PC-9 (cell line): ENCODE measurements around the gene GALM.

ENCODE experiments used
- EZH2 ChIP-seq: fragments of 200-600 bp; sonication (generic); IDR thresholded peaks from 2 replicates; pipeline ENCODE4 v1.8.0; 2017; ENCODE audit warnings: antibody characterized with exemption, low read depth
- TF ChIP-seq, protein P1 (sequence below): fragments of 200-600 bp; sonication (generic); conservative IDR thresholded peaks from 2 replicates; pipeline ENCODE4 v1.6.1; 2017; ENCODE audit warnings: mixed run types, antibody characterized with exemption, mild to moderate bottlenecking, moderate library complexity

DNA sequence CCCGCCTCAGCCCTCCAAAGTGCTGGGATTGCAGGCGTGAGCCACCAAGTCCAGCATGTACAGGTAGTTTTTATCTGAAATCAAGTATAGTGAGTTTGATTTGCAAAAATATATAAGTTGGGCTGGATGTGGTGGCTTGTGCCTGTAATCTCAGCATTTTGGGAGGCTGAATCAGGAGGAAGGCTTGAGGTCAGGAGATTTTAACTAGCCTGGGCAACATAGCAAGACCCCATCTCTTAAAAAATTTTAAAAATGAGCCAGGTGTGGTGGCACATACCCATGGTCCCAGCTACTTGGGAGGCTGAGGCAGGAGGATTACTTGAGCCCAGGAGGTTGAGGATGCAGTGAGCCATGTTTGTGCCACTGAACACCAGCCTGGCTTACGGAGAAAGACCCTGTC, 5.6 kb upstream of the GALM start:
- TF ChIP-seq, protein P1, sequence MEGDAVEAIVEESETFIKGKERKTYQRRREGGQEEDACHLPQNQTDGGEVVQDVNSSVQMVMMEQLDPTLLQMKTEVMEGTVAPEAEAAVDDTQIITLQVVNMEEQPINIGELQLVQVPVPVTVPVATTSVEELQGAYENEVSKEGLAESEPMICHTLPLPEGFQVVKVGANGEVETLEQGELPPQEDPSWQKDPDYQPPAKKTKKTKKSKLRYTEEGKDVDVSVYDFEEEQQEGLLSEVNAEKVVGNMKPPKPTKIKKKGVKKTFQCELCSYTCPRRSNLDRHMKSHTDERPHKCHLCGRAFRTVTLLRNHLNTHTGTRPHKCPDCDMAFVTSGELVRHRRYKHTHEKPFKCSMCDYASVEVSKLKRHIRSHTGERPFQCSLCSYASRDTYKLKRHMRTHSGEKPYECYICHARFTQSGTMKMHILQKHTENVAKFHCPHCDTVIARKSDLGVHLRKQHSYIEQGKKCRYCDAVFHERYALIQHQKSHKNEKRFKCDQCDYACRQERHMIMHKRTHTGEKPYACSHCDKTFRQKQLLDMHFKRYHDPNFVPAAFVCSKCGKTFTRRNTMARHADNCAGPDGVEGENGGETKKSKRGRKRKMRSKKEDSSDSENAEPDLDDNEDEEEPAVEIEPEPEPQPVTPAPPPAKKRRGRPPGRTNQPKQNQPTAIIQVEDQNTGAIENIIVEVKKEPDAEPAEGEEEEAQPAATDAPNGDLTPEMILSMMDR = no peak
- TF ChIP-seq EZH2 = no peak
